MM.1S (cell line): ENCODE measurements around the gene MAP7D1.

Experiments
- CTCF ChIP-seq: fragments of 300-600 bp; sonication (generic); IDR thresholded peaks from 2 replicates; pipeline ENCODE4 v1.5.1; 2016; ENCODE audit warnings: antibody characterized with exemption, low read length, mixed read lengths
- EZH2 ChIP-seq: fragments of 300-600 bp; sonication (generic); optimal IDR thresholded peaks from 2 replicates; pipeline ENCODE3; 2017; ENCODE audit warnings: low read depth, mild to moderate bottlenecking, antibody characterized with exemption, low read length, mixed read lengths

DNA sequence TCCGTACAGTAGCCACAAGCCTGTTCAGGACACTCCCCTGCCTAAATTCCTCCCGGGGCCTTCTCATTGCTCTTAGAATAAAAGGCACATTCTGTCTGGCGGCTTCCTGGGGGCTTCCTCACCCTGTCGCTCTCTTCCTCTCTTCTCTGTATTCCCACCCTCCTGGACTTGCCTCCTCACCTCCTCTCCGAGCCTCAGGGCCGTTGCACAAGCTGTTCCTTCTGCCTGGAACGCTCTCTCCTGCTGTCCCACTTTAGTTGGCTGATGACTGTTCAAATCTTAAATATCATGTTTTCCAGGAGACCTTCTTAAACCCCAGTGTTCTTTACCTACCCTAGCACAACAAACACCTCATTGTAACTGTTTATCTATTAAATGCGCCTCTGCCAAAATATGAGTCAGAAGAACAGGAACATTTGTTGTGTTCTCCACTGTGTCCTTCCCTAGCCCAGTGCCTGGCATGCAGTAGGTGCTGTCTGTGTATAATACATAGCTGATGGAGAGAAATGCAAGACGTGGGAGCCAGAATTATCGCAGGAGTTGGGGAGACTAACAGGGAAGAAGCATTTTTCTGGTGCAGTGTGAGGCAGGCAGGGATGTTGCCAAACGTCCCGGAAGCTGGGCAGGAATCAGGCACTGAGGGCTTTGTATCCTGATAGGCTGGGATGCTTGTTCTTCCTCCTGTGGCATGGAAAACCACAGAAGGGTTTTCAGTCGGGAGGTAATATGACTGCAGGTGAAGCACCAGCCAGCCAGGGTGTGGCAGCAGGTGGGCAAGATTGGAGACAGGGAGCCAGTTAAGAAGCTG is 44.2 kb downstream of the MAP7D1 start:
- TF ChIP-seq CTCF (no peak), EZH2 (no peak)
